ENCODE measurements around the gene FNIP2.

FNIP2 gene

GRCh38 chr4:158857951-158858350 is 89.1 kb downstream of the FNIP2 start:
- H4K5ac ChIP-seq (ENCODE audit: low read length), result no peak overlapping the region
- no peak overlapping the region for H2BK5ac ChIP-seq (ENCODE audit: low read length)
- no peak overlapping the region for H3K23ac ChIP-seq (ENCODE audit: low read length)
- no peak overlapping the region for H3K4me2 ChIP-seq (ENCODE audit: low read length)
- H3K4me3 ChIP-seq (ENCODE audit: low read length), result no peak overlapping the region
- DNase-seq, result no peak
- H3K18ac ChIP-seq (ENCODE audit: low read length), result no peak overlapping the region
- no peaks in the 10 kb centered on the region for H3K27me3 ChIP-seq (ENCODE audit: insufficient read depth, low read length, poor library complexity)
- no peak overlapping the region for H2AK5ac ChIP-seq (ENCODE audit: low read length)
- no peaks in the 10 kb centered on the region for H3K36me3 ChIP-seq (ENCODE audit: control insufficient read depth, insufficient read depth, low read length)
- H3K79me2 ChIP-seq (ENCODE audit: control insufficient read depth, insufficient read depth, low read length), result no peaks in the 10 kb centered on the region
- H3K56ac ChIP-seq (ENCODE audit: low read length), result no peak overlapping the region
- H2BK15ac ChIP-seq (replicated peaks; ENCODE audit: low read depth), result no peak overlapping the region
- no CpG with 5 or more reads among the region's 1 CpG for WGBS (ENCODE audit: extremely low coverage, insufficient coverage, low lambda C conversion rate)
- no peak overlapping the region for H2BK120ac ChIP-seq (ENCODE audit: low read depth, low read length)
- no peak overlapping the region for H3K9ac ChIP-seq (ENCODE audit: low read length)
- no peak overlapping the region for H4K8ac ChIP-seq (ENCODE audit: low read depth, low read length)
- H3K4me1 ChIP-seq (ENCODE audit: control insufficient read depth, low read depth, low read length), result no peaks in the 10 kb centered on the region
- no peak overlapping the region for H3K27ac ChIP-seq (ENCODE audit: low read depth, low read length)
- H3K4ac ChIP-seq (ENCODE audit: low read depth, low read length), result no peak overlapping the region
- no peaks in the 10 kb centered on the region for H3K79me1 ChIP-seq (ENCODE audit: low read length)

GRCh38 chr4:158858410-158859199 is 89.8 kb downstream of the FNIP2 start:
- H3K4me1 ChIP-seq (ENCODE audit: control insufficient read depth, low read depth, low read length), result no peaks in the 10 kb centered on the region
- no peak overlapping the region for H3K27ac ChIP-seq (ENCODE audit: low read depth, low read length)
- no peaks in the 10 kb centered on the region for H3K36me3 ChIP-seq (ENCODE audit: control insufficient read depth, insufficient read depth, low read length)
- H2AK5ac ChIP-seq (ENCODE audit: low read length), result no peak overlapping the region
- no peak for DNase-seq
- no peaks in the 10 kb centered on the region for H3K79me2 ChIP-seq (ENCODE audit: control insufficient read depth, insufficient read depth, low read length)
- H3K4ac ChIP-seq (ENCODE audit: low read depth, low read length), result no peak overlapping the region
- no peaks in the 10 kb centered on the region for H3K27me3 ChIP-seq (ENCODE audit: insufficient read depth, low read length, poor library complexity)
- H2BK15ac ChIP-seq (replicated peaks; ENCODE audit: low read depth), result no peak overlapping the region
- H3K23ac ChIP-seq (ENCODE audit: low read length), result no peak overlapping the region
- no peaks in the 10 kb centered on the region for H3K79me1 ChIP-seq (ENCODE audit: low read length)
- no peak overlapping the region for H4K5ac ChIP-seq (ENCODE audit: low read length)
- no peak overlapping the region for H3K4me2 ChIP-seq (ENCODE audit: low read length)
- H2BK5ac ChIP-seq (ENCODE audit: low read length), result no peak overlapping the region
- H2BK120ac ChIP-seq (ENCODE audit: low read depth, low read length), result no peak overlapping the region
- H3K18ac ChIP-seq (ENCODE audit: low read length), result no peak overlapping the region
- no peak overlapping the region for H3K56ac ChIP-seq (ENCODE audit: low read length)
- H4K8ac ChIP-seq (ENCODE audit: low read depth, low read length), result no peak overlapping the region
- H3K9ac ChIP-seq (ENCODE audit: low read length), result no peak overlapping the region
- WGBS (ENCODE audit: extremely low coverage, insufficient coverage, low lambda C conversion rate), result no CpG with 5 or more reads among the region's 6 CpGs
- no peak overlapping the region for H3K4me3 ChIP-seq (ENCODE audit: low read length)

GRCh38 chr4:158859661-158860060 is 90.8 kb downstream of the FNIP2 start:
- no peak overlapping the region for H3K9ac ChIP-seq (ENCODE audit: low read length)
- no CpG with 5 or more reads among the region's 4 CpGs for WGBS (ENCODE audit: extremely low coverage, insufficient coverage, low lambda C conversion rate)
- no peak overlapping the region for H2AK5ac ChIP-seq (ENCODE audit: low read length)
- no peak overlapping the region for H3K4me3 ChIP-seq (ENCODE audit: low read length)
- H3K27ac ChIP-seq (ENCODE audit: low read depth, low read length), result no peak overlapping the region
- no peak overlapping the region for H3K18ac ChIP-seq (ENCODE audit: low read length)
- H3K4me2 ChIP-seq (ENCODE audit: low read length), result no peak overlapping the region
- no peak overlapping the region for H3K23ac ChIP-seq (ENCODE audit: low read length)
- H3K36me3 ChIP-seq (ENCODE audit: control insufficient read depth, insufficient read depth, low read length), result no peaks in the 10 kb centered on the region
- no peak overlapping the region for H4K5ac ChIP-seq (ENCODE audit: low read length)
- no peak overlapping the region for H4K8ac ChIP-seq (ENCODE audit: low read depth, low read length)
- H3K4ac ChIP-seq (ENCODE audit: low read depth, low read length), result no peak overlapping the region
- H3K27me3 ChIP-seq (ENCODE audit: insufficient read depth, low read length, poor library complexity), result no peaks in the 10 kb centered on the region
- H3K4me1 ChIP-seq (ENCODE audit: control insufficient read depth, low read depth, low read length), result no peaks in the 10 kb centered on the region
- no peaks in the 10 kb centered on the region for H3K79me1 ChIP-seq (ENCODE audit: low read length)
- H2BK15ac ChIP-seq (replicated peaks; ENCODE audit: low read depth), result no peak overlapping the region
- no peak overlapping the region for H3K56ac ChIP-seq (ENCODE audit: low read length)
- no peak for DNase-seq
- no peak overlapping the region for H2BK120ac ChIP-seq (ENCODE audit: low read depth, low read length)
- no peak overlapping the region for H2BK5ac ChIP-seq (ENCODE audit: low read length)
- H3K79me2 ChIP-seq (ENCODE audit: control insufficient read depth, insufficient read depth, low read length), result no peaks in the 10 kb centered on the region

- no peak overlapping the region for H4K8ac ChIP-seq (ENCODE audit: low read depth, low read length)
- H3K79me2 ChIP-seq (ENCODE audit: control insufficient read depth, insufficient read depth, low read length), result no peaks in the 10 kb centered on the region
- H3K4me1 ChIP-seq (ENCODE audit: control insufficient read depth, low read depth, low read length), result no peaks in the 10 kb centered on the region
- H3K27ac ChIP-seq (ENCODE audit: low read depth, low read length), result no peak overlapping the region
- no peak overlapping the region for H3K4ac ChIP-seq (ENCODE audit: low read depth, low read length)
- no peaks in the 10 kb centered on the region for H3K79me1 ChIP-seq (ENCODE audit: low read length)
- H3K4me3 ChIP-seq (ENCODE audit: low read length), result no peak overlapping the region
- no peaks in the 10 kb centered on the region for H3K27me3 ChIP-seq (ENCODE audit: insufficient read depth, low read length, poor library complexity)
- DNase-seq, result no peak
- H3K9ac ChIP-seq (ENCODE audit: low read length), result no peak overlapping the region
- no peak overlapping the region for H2BK120ac ChIP-seq (ENCODE audit: low read depth, low read length)
- no peak overlapping the region for H2AK5ac ChIP-seq (ENCODE audit: low read length)
- WGBS (ENCODE audit: extremely low coverage, insufficient coverage, low lambda C conversion rate), result no CpG with 5 or more reads among the region's 5 CpGs
- no peak overlapping the region for H3K23ac ChIP-seq (ENCODE audit: low read length)
- H2BK5ac ChIP-seq (ENCODE audit: low read length), result no peak overlapping the region
- H4K5ac ChIP-seq (ENCODE audit: low read length), result no peak overlapping the region
- H3K4me2 ChIP-seq (ENCODE audit: low read length), result no peak overlapping the region
- no peaks in the 10 kb centered on the region for H3K36me3 ChIP-seq (ENCODE audit: control insufficient read depth, insufficient read depth, low read length)
- no peak overlapping the region for H2BK15ac ChIP-seq (replicated peaks; ENCODE audit: low read depth)
- H3K56ac ChIP-seq (ENCODE audit: low read length), result no peak overlapping the region
- no peak overlapping the region for H3K18ac ChIP-seq (ENCODE audit: low read length)
Measured at GRCh38 chr4:158860856-158861255, 92.0 kb downstream of the FNIP2 start.

GRCh38 chr4:158861281-158861680 is 92.5 kb downstream of the FNIP2 start:
- Histone ChIP-seq H3K36me3 (ENCODE audit: control insufficient read depth, insufficient read depth, low read length) (no peaks in the 10 kb centered on the region), H3K18ac (ENCODE audit: low read length) (no peak overlapping the region), H3K79me2 (ENCODE audit: control insufficient read depth, insufficient read depth, low read length) (no peaks in the 10 kb centered on the region), H3K56ac (ENCODE audit: low read length) (no peak overlapping the region), H3K4me3 (ENCODE audit: low read length) (no peak overlapping the region), H2BK15ac (replicated peaks; ENCODE audit: low read depth) (no peak overlapping the region), H3K27me3 (ENCODE audit: insufficient read depth, low read length, poor library complexity) (no peaks in the 10 kb centered on the region), H3K79me1 (ENCODE audit: low read length) (no peaks in the 10 kb centered on the region), H4K8ac (ENCODE audit: low read depth, low read length) (no peak overlapping the region), H3K9ac (ENCODE audit: low read length) (no peak overlapping the region), H3K23ac (ENCODE audit: low read length) (no peak overlapping the region), H3K4me1 (ENCODE audit: control insufficient read depth, low read depth, low read length) (no peaks in the 10 kb centered on the region), H3K27ac (ENCODE audit: low read depth, low read length) (no peak overlapping the region), H3K4me2 (ENCODE audit: low read length) (no peak overlapping the region), H4K5ac (ENCODE audit: low read length) (no peak overlapping the region), H2BK120ac (ENCODE audit: low read depth, low read length) (no peak overlapping the region), H2AK5ac (ENCODE audit: low read length) (no peak overlapping the region), H2BK5ac (ENCODE audit: low read length) (no peak overlapping the region), H3K4ac (ENCODE audit: low read depth, low read length) (no peak overlapping the region)
- no peak for DNase-seq
- WGBS (ENCODE audit: extremely low coverage, insufficient coverage, low lambda C conversion rate), result no CpG with 5 or more reads among the region's 3 CpGs

GRCh38 chr4:158861766-158862165 is 92.9 kb downstream of the FNIP2 start:
- H3K79me1 ChIP-seq (ENCODE audit: low read length), result no peaks in the 10 kb centered on the region
- H3K27me3 ChIP-seq (ENCODE audit: insufficient read depth, low read length, poor library complexity), result no peaks in the 10 kb centered on the region
- H3K4me2 ChIP-seq (ENCODE audit: low read length), result no peak overlapping the region
- no peak overlapping the region for H4K5ac ChIP-seq (ENCODE audit: low read length)
- peak; percentile 42 for DNase-seq
- H3K79me2 ChIP-seq (ENCODE audit: control insufficient read depth, insufficient read depth, low read length), result no peaks in the 10 kb centered on the region
- no peaks in the 10 kb centered on the region for H3K4me1 ChIP-seq (ENCODE audit: control insufficient read depth, low read depth, low read length)
- H4K8ac ChIP-seq (ENCODE audit: low read depth, low read length), result no peak overlapping the region
- no peak overlapping the region for H3K4ac ChIP-seq (ENCODE audit: low read depth, low read length)
- no peak overlapping the region for H3K23ac ChIP-seq (ENCODE audit: low read length)
- no peak overlapping the region for H2BK5ac ChIP-seq (ENCODE audit: low read length)
- H3K4me3 ChIP-seq (ENCODE audit: low read length), result no peak overlapping the region
- no peaks in the 10 kb centered on the region for H3K36me3 ChIP-seq (ENCODE audit: control insufficient read depth, insufficient read depth, low read length)
- no CpG with 5 or more reads among the region's 3 CpGs for WGBS (ENCODE audit: extremely low coverage, insufficient coverage, low lambda C conversion rate)
- H3K27ac ChIP-seq (ENCODE audit: low read depth, low read length), result no peak overlapping the region
- H3K56ac ChIP-seq (ENCODE audit: low read length), result no peak overlapping the region
- H2BK120ac ChIP-seq (ENCODE audit: low read depth, low read length), result no peak overlapping the region
- no peak overlapping the region for H2BK15ac ChIP-seq (replicated peaks; ENCODE audit: low read depth)
- no peak overlapping the region for H3K9ac ChIP-seq (ENCODE audit: low read length)
- H2AK5ac ChIP-seq (ENCODE audit: low read length), result no peak overlapping the region
- no peak overlapping the region for H3K18ac ChIP-seq (ENCODE audit: low read length)
